GM19463 (cell line): ENCODE results near the gene SLIT2.

Source experiments
- ATAC-seq: cut with Tn5 transposase; IDR thresholded peaks from one replicate; pipeline ENCODE4 v1.9.1; 2021; ENCODE audit warnings: mild to moderate bottlenecking, moderate library complexity; ENCODE audit not compliant: unreplicated experiment

Gene SLIT2

DNA sequence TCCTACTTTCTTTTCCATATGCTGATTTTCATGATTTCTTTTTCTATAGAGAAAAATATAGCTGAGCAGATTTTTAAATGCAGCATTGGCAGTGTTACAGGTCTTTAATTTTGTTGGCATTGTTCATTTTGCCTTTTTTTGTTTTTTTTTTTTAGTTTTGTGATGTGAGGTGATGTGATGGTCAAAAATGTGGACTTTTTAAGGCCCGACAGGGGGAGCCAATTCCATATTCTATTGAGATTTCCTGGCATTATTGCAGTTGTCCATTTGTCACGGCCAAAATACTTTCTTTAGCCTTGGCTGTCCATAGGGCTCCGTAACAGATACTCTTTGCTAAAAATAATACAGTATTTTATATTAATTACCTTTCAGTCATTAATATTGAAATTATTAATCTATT, 47.8 kb downstream of the SLIT2 start:
- ATAC-seq: no peak

DNA sequence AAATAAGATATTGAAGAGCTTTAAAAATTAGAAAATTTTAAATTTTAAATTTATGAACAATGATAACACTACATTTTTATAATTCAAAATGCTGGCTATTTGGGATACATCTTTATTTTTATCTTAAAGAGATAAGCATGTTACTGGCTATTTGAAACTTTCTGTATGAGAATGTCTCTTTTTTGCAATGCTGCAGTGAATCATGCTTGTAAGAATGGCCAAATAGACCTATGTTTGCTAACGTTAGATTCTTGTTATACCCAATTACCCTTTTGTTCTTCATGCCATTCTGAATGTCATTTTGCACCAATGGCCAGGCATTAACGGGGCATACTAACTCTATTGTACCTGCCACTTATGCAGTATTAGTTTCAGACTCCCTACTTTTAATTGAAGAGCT, 49.5 kb downstream of the SLIT2 start:
- ATAC-seq: no peak
